Activated T-helper 1 cell treated with anti-CD3 and anti-CD28 coated beads, Interleukin-12 subunit alpha, Interleukin-12 subunit beta, Interleukin-2, Interleukin-4 antibody, amounts not matched to agents 30 ng/mL and 10 ng/mL and 1 ng/mL, durations not matched to agents 14 hours and 24 hours and 36 hours (primary cell): ENCODE results near the gene EFNA5. TPM values are rescaled to one million over a fixed set of nuclear protein-coding genes. Genes with fewer than 3 reads are reported as not detected.
"Not testable (repeated sequence)": the region's sequence is repeated elsewhere in the genome, so short reads cannot be mapped to it uniquely, and the experiment has no call there.

Experiments
- DNase-seq: peaks from one replicate; pipeline ENCODE4 v3.0.0; 2021; ENCODE audit warnings: low spot score
- H3K27ac Mint-ChIP-seq: one replicate; pipeline ENCODE4 v1.8.0; 2021; ENCODE audit warnings: mild to moderate bottlenecking, mixed read lengths
- H3K27me3 Mint-ChIP-seq: one replicate; pipeline ENCODE4 v1.8.0; 2022; ENCODE audit warnings: mild to moderate bottlenecking, moderate library complexity, mixed read lengths; ENCODE audit not compliant: insufficient read depth
- H3K36me3 Mint-ChIP-seq: one replicate; pipeline ENCODE4 v1.8.0; 2021; ENCODE audit warnings: low read depth, mixed read lengths
- H3K4me1 Mint-ChIP-seq: one replicate; pipeline ENCODE4 v1.8.0; 2021; ENCODE audit warnings: low read depth, mixed read lengths
- H3K4me3 Mint-ChIP-seq: one replicate; pipeline ENCODE4 v1.8.0; 2021; ENCODE audit warnings: mild to moderate bottlenecking, moderate library complexity, mixed read lengths
- H3K9me3 Mint-ChIP-seq: one replicate; pipeline ENCODE4 v1.8.0; 2021; ENCODE audit warnings: mixed read lengths
- intact Hi-C: fragments of 100-400 bp; cut with micrococcal nuclease; formaldehyde crosslinking; loops from one replicate; pipeline ENCODE4 v1.15.1; 2024
- total RNA-seq: library from RNA; stranded (reverse); gene quantifications from 2 replicates; pipeline ENCODE4 v1.2.3, GENCODE V29; 2022

The EFNA5 gene
- total RNA-seq, 1 donor from 2014 or later, result not detected

DNA sequence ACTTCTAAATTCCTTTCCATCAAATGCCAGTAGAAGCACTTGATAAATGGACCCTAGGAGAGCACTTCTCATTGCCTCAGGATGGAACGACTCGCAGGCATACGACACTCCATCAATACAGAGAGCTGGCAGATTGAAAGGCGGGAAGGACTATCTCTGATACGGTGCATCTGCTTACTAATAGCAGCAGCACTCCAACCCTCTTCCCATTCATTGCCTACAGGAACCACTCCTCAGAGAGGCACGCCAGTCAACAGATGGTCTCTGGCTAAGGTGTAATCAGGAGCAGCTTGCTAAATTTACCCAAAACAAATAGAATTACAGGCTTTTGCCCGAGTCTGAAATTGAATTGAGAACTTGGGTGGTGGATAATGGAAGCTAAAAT lies 168.1 kb downstream of the EFNA5 start:
- Mint-ChIP-seq H3K4me3 (no peak overlapping the region), H3K4me1 (peaks cover 11% of the 10 kb centered on the region), H3K36me3 (no peaks in the 10 kb centered on the region), H3K27ac (no peak overlapping the region), H3K27me3 (peaks cover 15% of the 10 kb centered on the region), H3K9me3 (peaks cover 4% of the 10 kb centered on the region)
- intact Hi-C loops, result no loop called here
- no peak for DNase-seq

DNA sequence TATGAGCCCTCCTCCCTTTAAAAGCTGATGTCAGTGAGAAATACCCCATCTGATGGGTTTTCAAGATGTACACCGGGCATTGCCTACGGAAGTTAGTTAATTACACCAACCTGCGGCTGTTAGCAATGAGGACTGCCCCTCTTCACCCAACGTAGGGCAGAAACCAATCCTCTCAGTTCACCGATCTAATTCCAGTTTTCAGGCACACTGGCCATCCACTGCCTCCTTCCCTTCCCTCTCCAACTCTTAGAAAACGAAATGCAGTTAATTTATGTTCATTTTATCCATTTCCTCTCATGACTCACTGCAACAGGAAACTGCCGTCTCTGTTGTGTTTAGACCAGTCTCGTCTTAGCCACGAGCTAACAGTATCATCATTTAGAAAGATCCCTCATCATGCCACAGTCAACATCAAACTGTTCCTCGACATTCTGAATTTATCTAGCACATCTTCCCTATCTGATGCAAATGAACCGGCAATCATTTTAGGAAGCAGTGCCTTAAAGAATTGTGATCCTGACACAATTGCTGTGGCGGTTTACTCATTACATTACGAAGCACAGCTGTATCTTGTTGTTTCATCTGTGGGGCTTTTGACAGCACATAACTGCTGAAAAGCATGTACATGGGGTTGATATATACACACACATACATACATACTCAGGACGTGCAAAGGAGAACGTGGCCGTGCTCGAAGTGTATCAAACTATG lies 168.6 kb downstream of the EFNA5 start:
- Mint-ChIP-seq H3K4me3 (no peak overlapping the region), H3K4me1 (peaks cover 11% of the 10 kb centered on the region), H3K36me3 (no peaks in the 10 kb centered on the region), H3K9me3 (peaks cover 4% of the 10 kb centered on the region), H3K27ac (peak overlapping the region; percentile 7), H3K27me3 (peaks cover 15% of the 10 kb centered on the region)
- intact Hi-C loops, result no loop called here
- DNase-seq, result no peak

DNA sequence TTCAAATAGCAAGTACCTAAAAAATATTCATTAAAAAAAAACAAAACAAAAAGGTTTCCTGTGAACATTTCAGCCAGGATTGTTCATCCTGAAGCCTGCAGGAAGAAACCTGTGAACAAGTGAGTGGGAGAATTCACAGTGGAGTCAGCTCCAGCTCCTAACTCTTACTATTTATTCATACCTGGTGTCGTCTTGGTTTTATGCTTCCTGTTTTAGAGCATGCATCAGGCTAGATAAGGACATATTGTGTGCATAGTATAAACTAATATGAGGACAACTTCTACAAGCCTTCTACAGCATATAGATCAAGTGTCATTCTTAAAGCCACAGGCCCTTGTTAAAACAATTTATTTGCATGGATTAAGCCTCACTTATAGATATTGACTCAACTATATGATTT lies 169.9 kb downstream of the EFNA5 start:
- H3K27ac Mint-ChIP-seq, result no peak overlapping the region
- intact Hi-C loops, result no loop called here
- no peaks in the 10 kb centered on the region for H3K36me3 Mint-ChIP-seq
- H3K4me3 Mint-ChIP-seq, result no peak overlapping the region
- H3K9me3 Mint-ChIP-seq, result peaks cover 4% of the 10 kb centered on the region
- H3K27me3 Mint-ChIP-seq, result peaks cover 9% of the 10 kb centered on the region
- H3K4me1 Mint-ChIP-seq, result peaks cover 11% of the 10 kb centered on the region
- DNase-seq, result no peak

DNA sequence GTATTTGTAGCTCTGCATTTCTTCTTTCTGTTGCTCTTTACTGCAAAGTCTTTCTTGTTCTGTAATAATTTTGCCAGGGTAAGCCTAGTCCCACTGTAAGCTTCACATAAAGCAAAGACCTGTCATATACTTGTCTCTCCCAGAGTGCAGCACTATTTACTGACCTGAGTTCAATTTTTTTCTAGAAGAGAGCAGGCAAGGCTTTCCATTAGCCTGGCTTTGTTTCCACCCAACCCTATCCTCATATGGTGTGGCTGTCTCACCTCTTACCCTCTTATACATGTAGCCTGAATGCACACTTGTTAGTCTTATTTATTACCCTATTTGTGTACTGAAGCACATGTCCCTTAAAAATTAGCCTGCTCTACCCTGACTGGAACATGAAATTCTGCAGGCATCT lies 170.4 kb downstream of the EFNA5 start:
- no peak overlapping the region for H3K27ac Mint-ChIP-seq
- DNase-seq, result no peak
- peaks cover 7% of the 10 kb centered on the region for H3K27me3 Mint-ChIP-seq
- no peak overlapping the region for H3K4me3 Mint-ChIP-seq
- peaks cover 11% of the 10 kb centered on the region for H3K4me1 Mint-ChIP-seq
- no peaks in the 10 kb centered on the region for H3K36me3 Mint-ChIP-seq
- H3K9me3 Mint-ChIP-seq, result peaks cover 4% of the 10 kb centered on the region
- intact Hi-C loops, result no loop called here

DNA sequence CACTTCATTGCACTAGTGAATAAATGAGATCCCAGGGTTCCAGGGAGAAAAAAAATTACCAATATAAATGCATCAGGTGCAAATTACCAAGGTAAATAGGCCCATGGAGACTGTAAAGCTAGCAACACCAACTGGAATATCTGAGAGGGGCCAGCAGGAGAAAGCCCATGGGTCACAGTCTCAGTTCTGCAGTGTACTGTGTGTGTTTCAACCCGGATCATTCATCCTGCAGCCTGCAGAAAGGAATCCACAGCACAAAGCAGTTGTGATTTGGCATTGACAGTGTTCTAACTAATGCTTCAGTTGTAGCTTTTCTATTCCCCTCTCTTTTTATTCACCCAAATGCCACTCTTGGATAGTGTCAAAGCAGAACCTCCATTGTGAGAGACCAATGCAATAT lies 171.0 kb downstream of the EFNA5 start:
- no peak overlapping the region for H3K27ac Mint-ChIP-seq
- intact Hi-C loops, result no loop called here
- no peak for DNase-seq
- H3K4me3 Mint-ChIP-seq, result no peak overlapping the region
- H3K4me1 Mint-ChIP-seq, result peaks cover 11% of the 10 kb centered on the region
- H3K27me3 Mint-ChIP-seq, result peaks cover 7% of the 10 kb centered on the region
- H3K9me3 Mint-ChIP-seq, result peaks cover 4% of the 10 kb centered on the region
- H3K36me3 Mint-ChIP-seq, result no peaks in the 10 kb centered on the region

DNA sequence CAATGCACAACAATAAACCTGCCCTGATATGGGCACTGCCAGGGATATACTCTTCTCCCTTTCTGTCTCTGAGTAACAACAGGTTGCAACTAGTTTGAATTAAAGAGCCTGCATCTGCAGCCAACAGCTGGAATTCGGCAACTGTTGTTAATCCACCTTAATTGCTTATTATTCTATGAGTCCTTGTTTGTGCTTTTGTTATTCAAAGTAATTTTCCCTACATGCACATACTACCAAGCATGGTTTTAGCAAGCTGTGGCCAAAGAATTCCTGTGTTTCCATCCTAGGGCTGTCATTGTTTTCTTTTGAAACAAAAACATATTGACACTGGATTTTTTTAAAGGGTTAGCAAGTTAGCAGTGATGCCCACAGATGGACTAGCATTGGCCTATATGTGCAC lies 171.5 kb downstream of the EFNA5 start:
- Mint-ChIP-seq H3K27ac (no peak overlapping the region), H3K4me3 (no peak overlapping the region), H3K27me3 (peaks cover 7% of the 10 kb centered on the region), H3K9me3 (peaks cover 4% of the 10 kb centered on the region), H3K36me3 (no peaks in the 10 kb centered on the region), H3K4me1 (peaks cover 11% of the 10 kb centered on the region)
- intact Hi-C loops, result no loop called here
- DNase-seq, result no peak

DNA sequence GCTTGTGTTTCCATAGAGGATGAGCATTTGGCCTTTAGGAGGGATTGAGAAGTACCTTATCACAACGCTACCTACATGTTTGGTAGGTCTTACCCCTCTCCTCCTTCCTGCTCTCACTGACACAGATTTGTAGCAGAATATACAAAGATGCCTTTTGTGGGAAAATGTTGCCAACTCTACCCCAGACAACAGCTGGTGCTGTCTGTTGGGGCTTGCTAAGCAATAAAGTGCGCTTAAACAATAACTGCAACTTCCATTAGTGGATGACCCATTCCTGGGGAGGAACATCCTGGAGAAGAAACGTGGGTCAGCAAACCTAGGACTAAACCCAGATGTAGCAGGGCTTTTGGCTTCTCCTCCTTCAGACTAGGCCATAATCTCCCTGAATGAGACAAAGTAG lies 174.3 kb downstream of the EFNA5 start:
- no peak overlapping the region for H3K4me3 Mint-ChIP-seq
- no peak for DNase-seq
- no peaks in the 10 kb centered on the region for H3K36me3 Mint-ChIP-seq
- H3K27ac Mint-ChIP-seq, result no peak overlapping the region
- intact Hi-C loops, result no loop called here
- no peaks in the 10 kb centered on the region for H3K27me3 Mint-ChIP-seq
- H3K9me3 Mint-ChIP-seq, result no peaks in the 10 kb centered on the region
- H3K4me1 Mint-ChIP-seq, result no peaks in the 10 kb centered on the region

DNA sequence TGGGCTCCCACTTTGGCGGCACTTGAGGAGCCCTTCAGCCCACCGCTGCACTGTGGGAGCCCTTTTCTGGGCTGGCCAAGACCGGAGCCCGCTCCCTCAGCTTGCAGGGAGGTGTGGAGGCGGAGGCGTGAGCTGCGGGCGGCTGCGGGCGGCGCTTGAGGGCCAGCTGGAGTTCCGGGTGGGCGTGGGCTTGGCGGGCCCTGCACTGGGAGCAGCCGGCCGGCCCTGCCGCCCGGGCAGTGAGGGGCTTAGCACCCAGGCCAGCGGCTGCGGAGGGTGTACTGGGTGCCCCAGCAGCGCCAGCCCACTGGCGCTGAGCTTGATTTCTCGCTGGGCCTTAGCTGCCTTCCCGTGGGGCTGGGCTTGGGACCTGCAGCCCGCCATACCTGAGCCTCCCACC lies 176.6 kb downstream of the EFNA5 start:
- H3K9me3 Mint-ChIP-seq, H3K27ac Mint-ChIP-seq, H3K36me3 Mint-ChIP-seq, H3K4me3 Mint-ChIP-seq, DNase-seq, intact Hi-C loops, H3K27me3 Mint-ChIP-seq, H3K4me1 Mint-ChIP-seq: not testable (repeated sequence)

DNA sequence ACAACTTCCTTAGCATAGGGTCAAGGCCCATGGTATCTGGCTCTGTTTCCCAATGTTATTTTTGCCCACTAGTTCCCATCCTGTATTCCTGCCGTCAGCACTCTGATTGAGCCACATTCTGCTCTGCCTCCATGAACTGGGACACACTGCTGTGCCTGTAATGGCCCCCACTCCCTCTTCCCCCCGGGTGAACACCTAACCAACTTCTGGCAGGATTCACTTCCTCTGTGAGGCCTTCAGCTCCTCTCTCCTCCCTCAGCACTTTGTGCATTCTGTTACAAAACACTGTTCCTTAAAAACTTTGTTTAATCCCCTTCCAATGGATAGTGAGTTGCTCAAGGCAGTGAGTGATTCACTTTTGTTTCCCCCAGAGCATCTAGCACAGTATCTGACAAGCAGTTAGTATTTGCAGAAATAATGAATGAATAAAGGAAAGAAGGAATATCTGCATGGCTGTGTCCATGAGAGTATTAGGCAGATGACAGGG lies 183.6 kb downstream of the EFNA5 start:
- Mint-ChIP-seq H3K9me3 (peaks cover 8% of the 10 kb centered on the region), H3K4me3 (no peak overlapping the region), H3K4me1 (peaks cover 21% of the 10 kb centered on the region), H3K36me3 (peaks cover 2% of the 10 kb centered on the region), H3K27ac (peak overlapping the region; percentile 15), H3K27me3 (peaks cover 6% of the 10 kb centered on the region)
- no peak for DNase-seq
- intact Hi-C loops, result loop anchor here (2.0 to 10.0 kb wide), 3 partner anchors 84 to 428 kb away; no protein-coding TSS in a partner anchor

DNA sequence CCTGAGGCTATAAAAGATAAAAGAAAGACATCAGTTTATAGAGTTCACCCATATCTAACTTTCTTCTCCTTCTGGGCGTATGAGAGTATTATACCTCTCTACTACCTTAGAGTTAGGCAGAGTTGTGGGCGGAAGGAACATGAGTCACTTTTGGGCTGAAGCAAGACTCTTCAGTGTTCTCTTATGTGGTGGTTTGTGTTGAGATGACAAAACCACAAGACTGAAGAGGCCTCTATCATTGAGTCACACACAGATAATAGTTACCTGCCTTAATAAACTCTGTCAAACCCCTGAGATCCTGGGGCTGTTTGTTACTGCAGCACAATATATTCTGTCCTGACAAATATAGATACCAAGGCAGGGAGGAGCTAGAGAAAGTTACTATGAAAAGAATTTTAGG lies 184.2 kb downstream of the EFNA5 start:
- Mint-ChIP-seq H3K27me3 (peaks cover 11% of the 10 kb centered on the region), H3K9me3 (peaks cover 8% of the 10 kb centered on the region), H3K36me3 (peaks cover 2% of the 10 kb centered on the region), H3K27ac (no peak overlapping the region), H3K4me3 (no peak overlapping the region), H3K4me1 (peaks cover 21% of the 10 kb centered on the region)
- intact Hi-C loops, result loop anchor here (1.0 to 10.0 kb wide), 6 partner anchors 9 to 428 kb away; no protein-coding TSS in a partner anchor
- DNase-seq, result peak; percentile 29

DNA sequence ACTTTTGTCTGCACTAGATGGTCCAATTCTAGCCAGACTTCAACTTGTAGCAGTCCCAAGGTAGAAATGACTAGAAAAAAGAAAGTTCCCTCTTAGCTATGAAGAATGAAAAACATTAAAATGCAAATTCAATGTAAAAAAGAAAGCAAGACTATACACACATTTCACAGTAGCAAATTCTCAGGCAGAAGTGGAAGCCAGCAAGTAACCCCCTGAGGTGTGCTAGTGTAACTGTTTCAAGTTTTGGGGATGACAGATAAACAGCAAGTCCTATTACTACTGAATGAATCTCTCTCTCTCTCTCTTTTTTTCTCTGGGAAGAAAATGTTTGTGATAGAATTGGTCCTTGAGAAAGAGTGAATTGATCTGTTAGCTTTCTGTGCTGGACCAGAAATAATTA lies 185.6 kb downstream of the EFNA5 start:
- Mint-ChIP-seq H3K9me3 (peaks cover 8% of the 10 kb centered on the region), H3K4me3 (no peak overlapping the region), H3K27me3 (peaks cover 11% of the 10 kb centered on the region), H3K36me3 (peaks cover 2% of the 10 kb centered on the region), H3K27ac (no peak overlapping the region), H3K4me1 (peaks cover 21% of the 10 kb centered on the region)
- intact Hi-C loops, result loop anchor here (5.0 to 10.0 kb wide), 2 partner anchors 223 to 430 kb away; no protein-coding TSS in a partner anchor
- DNase-seq, result no peak

DNA sequence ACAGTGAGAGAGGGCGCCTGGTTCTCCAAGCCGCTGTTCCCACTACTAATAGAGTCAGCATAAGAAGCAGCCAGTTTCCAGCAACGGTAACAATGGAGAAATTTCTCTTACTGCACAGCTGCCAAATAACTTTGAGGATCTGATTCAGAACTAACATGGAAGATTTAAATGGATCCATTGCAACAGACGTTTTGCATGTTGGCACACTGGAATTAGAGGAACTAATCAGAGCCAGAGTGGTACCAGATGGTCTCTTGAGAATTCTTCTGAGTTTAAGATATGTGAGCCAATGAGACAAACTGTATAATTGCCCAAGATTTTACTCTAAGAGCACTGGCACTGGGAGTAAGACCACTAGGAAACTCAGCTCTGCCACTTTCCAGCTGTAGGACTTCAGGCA lies 186.5 kb downstream of the EFNA5 start:
- Mint-ChIP-seq H3K4me3 (no peak overlapping the region), H3K27me3 (peaks cover 11% of the 10 kb centered on the region), H3K4me1 (peaks cover 21% of the 10 kb centered on the region)

DNA sequence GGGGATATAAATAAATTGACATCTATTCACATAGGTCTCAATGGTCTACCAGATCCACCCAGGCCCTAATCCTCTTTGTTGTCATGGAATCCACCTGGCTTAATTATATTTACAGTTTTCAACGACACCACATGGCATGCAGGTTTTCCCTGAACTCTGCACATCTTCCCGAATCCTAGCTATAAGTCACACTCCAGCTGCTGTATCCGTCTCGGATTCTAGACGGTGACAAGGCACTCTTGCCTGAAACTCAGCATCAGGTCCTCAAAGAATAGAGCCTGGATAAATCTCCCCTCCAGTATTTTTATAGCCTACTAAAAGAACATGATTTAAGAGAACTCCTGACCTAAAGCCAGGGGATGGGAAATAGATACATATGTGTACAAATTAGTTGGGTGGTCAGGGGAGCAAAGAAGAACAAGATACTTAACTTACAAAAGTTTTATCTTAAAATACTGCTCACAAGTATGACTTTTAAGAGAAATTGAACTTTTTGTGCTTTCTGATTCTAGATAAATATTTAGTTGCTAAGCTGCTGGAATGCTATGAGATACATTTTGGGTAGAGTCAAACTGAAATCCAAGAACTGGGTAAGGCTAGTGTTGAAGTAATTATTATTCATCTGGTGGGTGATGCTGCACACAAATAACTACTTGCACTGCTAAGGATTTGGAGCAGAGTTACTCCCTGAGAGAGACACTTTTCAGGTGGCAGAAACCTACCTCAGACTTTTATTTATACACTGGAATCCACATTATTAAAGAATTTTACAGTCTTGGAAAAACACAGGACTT lies 187.3 kb downstream of the EFNA5 start:
- intact Hi-C loops, result loop anchor here (10.0 kb wide), 1 partner anchor 431 kb away; no protein-coding TSS in a partner anchor
- Mint-ChIP-seq H3K9me3 (peaks cover 8% of the 10 kb centered on the region), H3K4me1 (peaks cover 21% of the 10 kb centered on the region), H3K4me3 (no peak overlapping the region), H3K27ac (no peak overlapping the region), H3K36me3 (peaks cover 2% of the 10 kb centered on the region), H3K27me3 (peaks cover 11% of the 10 kb centered on the region)
- no peak for DNase-seq

More for the DNA sequence above, 186.5 kb downstream of the EFNA5 start:
- DNase-seq, result no peak
- H3K36me3 Mint-ChIP-seq, result peaks cover 2% of the 10 kb centered on the region
- no peak overlapping the region for H3K27ac Mint-ChIP-seq
- peaks cover 8% of the 10 kb centered on the region for H3K9me3 Mint-ChIP-seq
- intact Hi-C loops, result loop anchor here (10.0 kb wide), 1 partner anchor 431 kb away; no protein-coding TSS in a partner anchor
